Neural progenitor cell (in vitro differentiated cells): Measurements from ENCODE around the gene COL8A2. TPM values are rescaled to one million over a fixed set of nuclear protein-coding genes. Genes with fewer than 3 reads are reported as not detected.
A peak's percentile ranks its signal among the peaks of the same experiment; 100 is the strongest.

Experiments used
- DNase-seq: peaks from one replicate; pipeline ENCODE4 v3.0.0-alpha.2; 2016; ENCODE audit warnings: low spot score
- H2AFZ ChIP-seq: fragments of 200-600 bp; sonication (generic); replicated peaks from 2 replicates; pipeline ENCODE4 v1.6.1; 2016; ENCODE audit warnings: antibody characterized with exemption
- H3F3A ChIP-seq: fragments of 200-600 bp; sonication (generic); 2 replicates; pipeline ENCODE4 v1.6.1; 2016; ENCODE audit warnings: antibody characterized with exemption, low read depth
- H3K27ac ChIP-seq: fragments of 200-600 bp; sonication (generic); 2 replicates; pipeline ENCODE4 v1.5.1; 2016; ENCODE audit warnings: mild to moderate bottlenecking
- H3K27me3 ChIP-seq: fragments of 200-600 bp; sonication (generic); 2 replicates; pipeline ENCODE4 v1.6.1; 2016; ENCODE audit warnings: mild to moderate bottlenecking, moderate library complexity
- H3K36me3 ChIP-seq: fragments of 200-600 bp; sonication (generic); 2 replicates; pipeline ENCODE4 v1.5.1; 2016
- H3K4me1 ChIP-seq: fragments of 200-600 bp; sonication (generic); 2 replicates; pipeline ENCODE4 v1.6.1; 2016; ENCODE audit warnings: mixed run types
- H3K4me2 ChIP-seq: fragments of 200-600 bp; sonication (generic); 2 replicates; pipeline ENCODE4 v1.6.1; 2016
- H3K4me3 ChIP-seq: fragments of 200-600 bp; sonication (generic); 2 replicates; pipeline ENCODE4 v1.5.1; 2016
- H3K79me2 ChIP-seq: fragments of 200-600 bp; sonication (generic); 2 replicates; pipeline ENCODE4 v1.6.1; 2016; ENCODE audit warnings: low read depth
- H3K9ac ChIP-seq: fragments of 200-600 bp; sonication (generic); 2 replicates; pipeline ENCODE4 v1.6.1; 2016
- H3K9me3 ChIP-seq: fragments of 200-600 bp; sonication (generic); 2 replicates; pipeline ENCODE4 v1.5.1; 2016; ENCODE audit warnings: low read depth
- H4K20me1 ChIP-seq: fragments of 200-600 bp; sonication (generic); 2 replicates; pipeline ENCODE4 v1.6.1; 2016; ENCODE audit warnings: low read depth
- H3K27ac Mint-ChIP-seq: 3 replicates; pipeline ENCODE4 v1.8.0; 2021; ENCODE audit warnings: mixed read lengths
- H3K27me3 Mint-ChIP-seq: 2 replicates; pipeline ENCODE4 v1.8.0; 2022; ENCODE audit warnings: low read depth, mild to moderate bottlenecking, inconsistent platforms, moderate library complexity, mixed read lengths; ENCODE audit not compliant: insufficient read depth
- H3K36me3 Mint-ChIP-seq: 3 replicates; pipeline ENCODE4 v1.8.0; 2021; ENCODE audit warnings: mixed read lengths
- H3K4me1 Mint-ChIP-seq: 3 replicates; pipeline ENCODE4 v1.8.0; 2021; ENCODE audit warnings: mixed read lengths
- H3K4me3 Mint-ChIP-seq: 3 replicates; pipeline ENCODE4 v1.8.0; 2021; ENCODE audit warnings: mild to moderate bottlenecking, moderate library complexity, mixed read lengths
- H3K9me3 Mint-ChIP-seq: 3 replicates; pipeline ENCODE4 v1.8.0; 2020; ENCODE audit warnings: mixed read lengths
- EZH2 ChIP-seq: fragments of 200-600 bp; sonication (generic); IDR thresholded peaks from 2 replicates; pipeline ENCODE4 v1.6.1; 2017; ENCODE audit warnings: antibody characterized with exemption, mild to moderate bottlenecking, moderate library complexity
- EZH2phosphoT487 ChIP-seq: fragments of 200-600 bp; sonication (generic); IDR thresholded peaks from 2 replicates; pipeline ENCODE4 v1.6.1; 2017; ENCODE audit warnings: antibody characterized with exemption
- total RNA-seq: library from RNA; depleted of rRNA; stranded (reverse); fragments of >200 nt; gene quantifications from 2 replicates; pipeline ENCODE4 v1.2.3, GENCODE V29; 2015; ENCODE audit warnings: low replicate concordance
- TF ChIP-seq, protein P1 (sequence below): fragments of 200-600 bp; sonication (generic); IDR thresholded peaks from 2 replicates; pipeline ENCODE4 v1.5.1; 2017; ENCODE audit warnings: antibody characterized with exemption, mild to moderate bottlenecking

COL8A2 gene
- total RNA-seq, 1 donor from 2014 or later: not detected

DNA sequence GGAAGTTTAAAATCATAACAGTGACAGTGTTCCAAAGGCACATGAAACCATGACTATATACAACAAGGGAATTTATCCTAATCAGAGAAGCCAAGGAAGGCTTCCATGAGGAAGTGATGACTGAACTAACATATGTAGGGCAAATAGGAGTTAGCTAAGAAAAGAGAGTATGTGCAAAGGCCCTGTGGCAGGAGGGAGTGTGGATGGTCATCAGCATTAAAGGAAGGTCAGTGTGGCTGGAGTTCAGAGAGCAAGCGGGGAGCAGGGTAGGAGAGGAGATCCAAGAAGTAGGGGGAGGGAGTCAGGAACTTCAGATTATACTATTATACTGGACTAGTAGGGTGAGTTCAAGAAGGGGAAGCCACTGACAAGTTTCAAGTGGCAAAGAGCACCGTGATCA is 39.3 kb upstream of the COL8A2 start:
- no peaks in the 10 kb centered on the region for H3K9me3 ChIP-seq
- H3K9ac ChIP-seq: no peak overlapping the region
- Mint-ChIP-seq H3K4me1 (peaks cover 43% of the 10 kb centered on the region), H3K27me3 (peaks cover 2% of the 10 kb centered on the region), H3K27ac (no peak overlapping the region), H3K9me3 (no peaks in the 10 kb centered on the region), H3K36me3 (peaks cover 24% of the 10 kb centered on the region), H3K4me3 (no peak overlapping the region)
- peaks cover 11% of the 10 kb centered on the region for H3K4me1 ChIP-seq
- H2AFZ ChIP-seq: no peak overlapping the region
- no peak overlapping the region for H3K4me3 ChIP-seq
- peaks cover 99% of the 10 kb centered on the region for H4K20me1 ChIP-seq
- H3K27ac ChIP-seq: no peak overlapping the region
- DNase-seq: no peak
- peaks cover 22% of the 10 kb centered on the region for H3F3A ChIP-seq
- no peaks in the 10 kb centered on the region for H3K27me3 ChIP-seq
- no peak for TF ChIP-seq EZH2
- TF ChIP-seq, protein P1, sequence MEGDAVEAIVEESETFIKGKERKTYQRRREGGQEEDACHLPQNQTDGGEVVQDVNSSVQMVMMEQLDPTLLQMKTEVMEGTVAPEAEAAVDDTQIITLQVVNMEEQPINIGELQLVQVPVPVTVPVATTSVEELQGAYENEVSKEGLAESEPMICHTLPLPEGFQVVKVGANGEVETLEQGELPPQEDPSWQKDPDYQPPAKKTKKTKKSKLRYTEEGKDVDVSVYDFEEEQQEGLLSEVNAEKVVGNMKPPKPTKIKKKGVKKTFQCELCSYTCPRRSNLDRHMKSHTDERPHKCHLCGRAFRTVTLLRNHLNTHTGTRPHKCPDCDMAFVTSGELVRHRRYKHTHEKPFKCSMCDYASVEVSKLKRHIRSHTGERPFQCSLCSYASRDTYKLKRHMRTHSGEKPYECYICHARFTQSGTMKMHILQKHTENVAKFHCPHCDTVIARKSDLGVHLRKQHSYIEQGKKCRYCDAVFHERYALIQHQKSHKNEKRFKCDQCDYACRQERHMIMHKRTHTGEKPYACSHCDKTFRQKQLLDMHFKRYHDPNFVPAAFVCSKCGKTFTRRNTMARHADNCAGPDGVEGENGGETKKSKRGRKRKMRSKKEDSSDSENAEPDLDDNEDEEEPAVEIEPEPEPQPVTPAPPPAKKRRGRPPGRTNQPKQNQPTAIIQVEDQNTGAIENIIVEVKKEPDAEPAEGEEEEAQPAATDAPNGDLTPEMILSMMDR: no peak
- H3K4me2 ChIP-seq: no peak overlapping the region
- no peaks in the 10 kb centered on the region for H3K36me3 ChIP-seq
- peaks cover 98% of the 10 kb centered on the region for H3K79me2 ChIP-seq

DNA sequence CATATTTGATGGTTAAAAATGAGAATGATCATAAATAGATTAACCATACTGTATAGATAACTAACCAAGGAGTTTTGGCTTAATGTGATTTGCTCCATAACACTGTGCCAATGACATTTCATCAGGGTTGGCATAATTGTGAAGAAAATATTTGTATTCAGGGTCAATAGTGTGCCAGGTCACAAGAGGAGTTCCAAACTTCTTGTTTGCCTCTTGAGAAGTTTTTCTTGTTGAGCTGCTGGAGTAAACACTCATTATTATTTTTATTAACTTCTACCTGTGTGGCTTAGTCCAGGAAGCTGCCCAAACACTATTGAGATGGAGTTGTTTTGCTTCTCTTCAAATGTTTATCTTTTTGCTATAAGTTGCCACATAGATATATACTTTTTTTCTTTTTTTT is 38.4 kb upstream of the COL8A2 start:
- Histone ChIP-seq H3F3A (peaks cover 32% of the 10 kb centered on the region), H3K4me3 (no peak overlapping the region), H3K27ac (no peak overlapping the region), H3K9ac (no peak overlapping the region), H3K4me1 (peaks cover 15% of the 10 kb centered on the region), H3K4me2 (no peak overlapping the region), H3K27me3 (no peaks in the 10 kb centered on the region), H4K20me1 (peaks cover 100% of the 10 kb centered on the region), H3K79me2 (peaks cover 100% of the 10 kb centered on the region), H3K36me3 (no peaks in the 10 kb centered on the region), H3K9me3 (no peaks in the 10 kb centered on the region), H2AFZ (no peak overlapping the region)
- DNase-seq: no peak
- peaks cover 49% of the 10 kb centered on the region for H3K4me1 Mint-ChIP-seq
- TF ChIP-seq, protein P1: no peak
- TF ChIP-seq EZH2phosphoT487 (no peak), EZH2 (no peak)
- no peak overlapping the region for H3K4me3 Mint-ChIP-seq
- H3K27me3 Mint-ChIP-seq: peaks cover 2% of the 10 kb centered on the region
- H3K27ac Mint-ChIP-seq: no peak overlapping the region
- peaks cover 28% of the 10 kb centered on the region for H3K36me3 Mint-ChIP-seq
- H3K9me3 Mint-ChIP-seq: no peaks in the 10 kb centered on the region

DNA sequence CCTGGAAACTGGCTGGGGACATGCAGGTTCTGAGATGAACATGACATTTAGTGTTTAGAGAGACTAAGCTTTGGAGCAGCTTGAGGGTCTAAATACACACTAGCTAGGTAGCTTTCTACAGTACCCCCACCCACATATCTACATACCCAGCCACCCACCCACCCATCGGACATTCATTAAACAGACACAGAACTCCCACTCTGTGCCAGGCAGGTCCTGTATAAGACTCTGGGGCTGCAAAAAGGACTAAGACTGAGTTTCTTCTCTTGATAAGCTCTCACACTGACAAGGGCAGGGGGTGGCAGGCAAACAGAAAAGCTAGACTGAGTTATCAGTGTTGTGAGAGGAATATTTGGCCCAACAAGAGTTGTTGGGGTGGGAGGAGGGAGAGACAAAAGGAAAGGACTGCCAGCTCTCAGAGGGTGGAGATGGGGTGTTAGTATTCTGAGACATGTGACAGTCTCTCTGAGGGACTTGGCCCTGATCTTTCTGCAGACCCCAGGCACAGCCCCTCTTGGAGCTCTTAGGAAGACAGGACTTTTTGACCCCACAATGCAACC is 37.7 kb upstream of the COL8A2 start:
- Histone ChIP-seq H3K9me3 (no peaks in the 10 kb centered on the region), H3K27me3 (no peaks in the 10 kb centered on the region), H3K79me2 (peaks cover 100% of the 10 kb centered on the region), H3K27ac (no peak overlapping the region), H3K4me2 (no peak overlapping the region), H3K4me3 (no peak overlapping the region), H3K4me1 (peaks cover 22% of the 10 kb centered on the region), H3F3A (peaks cover 34% of the 10 kb centered on the region), H3K36me3 (no peaks in the 10 kb centered on the region), H3K9ac (no peak overlapping the region), H2AFZ (no peak overlapping the region), H4K20me1 (peaks cover 100% of the 10 kb centered on the region)
- Mint-ChIP-seq H3K9me3 (no peaks in the 10 kb centered on the region), H3K27ac (no peak overlapping the region), H3K4me3 (no peak overlapping the region), H3K4me1 (peaks cover 56% of the 10 kb centered on the region), H3K36me3 (peaks cover 30% of the 10 kb centered on the region), H3K27me3 (no peaks in the 10 kb centered on the region)
- no peak for DNase-seq
- TF ChIP-seq EZH2 (no peak), EZH2phosphoT487 (no peak)

DNA sequence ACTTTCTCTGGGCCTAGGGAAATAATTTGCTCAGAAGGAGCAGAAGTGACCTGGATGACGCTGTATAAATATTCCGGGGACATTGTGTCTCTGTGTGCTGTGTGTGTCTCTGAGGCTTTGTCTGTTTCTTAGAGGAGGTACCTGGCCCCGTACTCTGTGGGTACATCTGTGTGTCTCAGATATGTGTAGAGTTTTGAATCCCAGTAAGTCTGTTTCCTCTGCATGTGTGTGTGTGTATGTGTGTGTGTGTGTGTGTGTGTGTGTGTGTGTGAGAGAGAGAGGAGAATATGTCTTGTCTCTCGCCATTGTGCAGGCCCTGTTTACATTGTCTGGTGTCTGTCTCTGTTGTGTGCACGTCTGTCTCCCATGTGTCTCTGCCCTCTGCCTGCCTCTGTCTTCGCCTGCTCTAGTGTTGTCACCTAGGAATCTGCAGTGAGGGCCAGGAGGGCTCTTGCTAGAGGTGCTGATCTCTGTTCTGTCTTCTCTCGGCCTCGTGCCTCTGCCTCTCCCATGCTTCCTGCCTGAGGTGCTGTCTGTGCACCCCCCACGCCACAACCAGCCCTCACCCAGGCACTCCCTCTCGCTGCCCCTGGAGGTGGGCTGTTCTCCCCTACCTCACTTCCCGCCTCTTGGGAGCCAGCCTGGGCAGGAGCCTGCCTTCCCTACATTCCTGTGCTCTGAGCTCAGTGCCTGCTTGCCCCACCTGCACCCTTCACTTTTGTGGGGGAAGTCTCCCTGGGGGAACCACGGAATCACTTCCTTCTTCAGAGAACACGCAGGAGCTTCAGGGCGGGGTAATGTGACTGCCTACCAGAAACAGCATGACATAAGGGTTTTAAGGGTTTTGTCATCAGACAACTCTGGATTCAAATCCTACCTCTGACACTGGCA is 36.9 kb upstream of the COL8A2 start:
- Histone ChIP-seq H3K36me3 (no peaks in the 10 kb centered on the region), H3K9me3 (no peaks in the 10 kb centered on the region), H3K27me3 (no peaks in the 10 kb centered on the region), H3K79me2 (peaks cover 99% of the 10 kb centered on the region), H3K9ac (no peak overlapping the region), H4K20me1 (peaks cover 100% of the 10 kb centered on the region), H3K27ac (peak overlapping the region; percentile 68), H2AFZ (no peak overlapping the region), H3K4me3 (peak overlapping the region; percentile 40), H3K4me1 (peaks cover 26% of the 10 kb centered on the region), H3K4me2 (peak overlapping the region; percentile 81), H3F3A (peaks cover 39% of the 10 kb centered on the region)
- Mint-ChIP-seq H3K4me3 (peak overlapping the region; percentile 75), H3K27me3 (no peaks in the 10 kb centered on the region), H3K27ac (no peak overlapping the region), H3K36me3 (peaks cover 30% of the 10 kb centered on the region), H3K9me3 (no peaks in the 10 kb centered on the region), H3K4me1 (peaks cover 60% of the 10 kb centered on the region)
- DNase-seq: no peak
- no peak for TF ChIP-seq EZH2phosphoT487
- no peak for TF ChIP-seq EZH2
- TF ChIP-seq, protein P1: no peak
